Measurements from ENCODE around the gene RBMS3. TPM values are rescaled to one million over a fixed set of nuclear protein-coding genes. Genes with fewer than 3 reads are reported as not detected.
"Not testable (repeated sequence)": the region's sequence is repeated elsewhere in the genome, so short reads cannot be mapped to it uniquely, and the experiment has no call there.

RBMS3 gene
- total RNA-seq, 3 donors from 2014 or later = 0.81 to 1.9 (median 1.1) TPM

GRCh38 chr3:29639578-29640290 is 358.9 kb downstream of the RBMS3 start:
- H3K4me1 Mint-ChIP-seq (ENCODE audit: low read depth) = no peaks in the 10 kb centered on the region
- DNase-seq (no peak), ATAC-seq (no peak)
- H3K36me3 Mint-ChIP-seq (ENCODE audit: insufficient read depth) = no peaks in the 10 kb centered on the region
- H3K4me3 Mint-ChIP-seq = no peak overlapping the region
- no peaks in the 10 kb centered on the region for H3K9me3 Mint-ChIP-seq
- H3K27me3 Mint-ChIP-seq (ENCODE audit: low read depth) = no peaks in the 10 kb centered on the region

DNA sequence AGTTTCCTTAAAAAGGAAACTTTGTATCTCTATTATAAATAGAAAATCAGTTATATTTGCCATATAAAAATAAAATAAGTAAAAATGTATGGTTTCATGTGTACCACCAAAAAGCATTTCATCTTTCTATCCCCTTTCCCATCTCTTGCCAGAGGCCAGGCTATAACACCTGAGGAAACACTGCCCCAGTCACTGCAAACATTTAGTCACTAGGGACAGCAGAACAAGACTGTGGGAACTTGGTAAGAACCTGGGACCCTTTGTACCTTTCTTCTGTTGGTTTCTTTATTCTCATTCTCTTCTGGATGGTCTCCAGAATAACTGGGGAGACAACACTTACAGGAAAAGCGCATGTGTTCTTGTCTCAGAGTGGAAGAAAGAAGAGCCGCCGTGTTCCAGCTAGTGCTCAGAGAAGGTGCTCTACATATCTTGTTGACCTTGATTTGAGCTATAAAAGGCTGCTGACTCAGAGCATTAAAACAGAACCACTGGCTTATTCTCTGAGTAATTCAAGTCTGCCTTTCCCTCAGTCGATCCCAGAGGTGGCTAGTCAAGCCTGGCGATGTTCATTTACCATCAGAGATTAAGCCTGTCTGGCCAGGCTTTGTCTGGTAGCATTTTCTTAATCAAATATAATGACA is 361.6 kb downstream of the RBMS3 start:
- ATAC-seq = no peak
- no peaks in the 10 kb centered on the region for H3K27me3 Mint-ChIP-seq (ENCODE audit: low read depth)
- no peaks in the 10 kb centered on the region for H3K9me3 Mint-ChIP-seq
- no peaks in the 10 kb centered on the region for H3K36me3 Mint-ChIP-seq (ENCODE audit: insufficient read depth)
- no peaks in the 10 kb centered on the region for H3K4me1 Mint-ChIP-seq (ENCODE audit: low read depth)
- DNase-seq = no peak
- no peak overlapping the region for H3K4me3 Mint-ChIP-seq

DNA sequence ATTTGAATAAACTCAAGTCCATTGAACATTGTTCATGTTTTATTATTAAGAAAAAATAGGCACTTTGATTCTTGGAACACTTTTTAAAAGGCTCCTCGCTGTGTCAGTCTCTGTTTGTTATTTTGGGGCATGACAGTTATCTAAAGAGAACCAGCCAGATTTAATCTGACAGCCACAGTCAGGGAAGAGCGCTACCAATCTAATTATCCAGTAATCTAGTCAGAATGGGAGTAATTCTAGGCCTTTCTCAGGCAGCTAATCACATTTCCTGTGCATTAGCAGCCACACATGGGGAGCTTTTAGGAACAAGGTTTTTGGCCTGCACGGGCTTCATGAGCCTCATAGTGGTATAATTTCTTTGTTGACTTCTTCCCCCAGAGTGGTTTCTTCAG is 362.2 kb downstream of the RBMS3 start:
- Mint-ChIP-seq H3K4me3 (no peak overlapping the region), H3K9me3 (no peaks in the 10 kb centered on the region), H3K36me3 (ENCODE audit: insufficient read depth) (no peaks in the 10 kb centered on the region), H3K27me3 (ENCODE audit: low read depth) (no peaks in the 10 kb centered on the region), H3K4me1 (ENCODE audit: low read depth) (no peaks in the 10 kb centered on the region)
- DNase-seq = no peak
- ATAC-seq = no peak

DNA sequence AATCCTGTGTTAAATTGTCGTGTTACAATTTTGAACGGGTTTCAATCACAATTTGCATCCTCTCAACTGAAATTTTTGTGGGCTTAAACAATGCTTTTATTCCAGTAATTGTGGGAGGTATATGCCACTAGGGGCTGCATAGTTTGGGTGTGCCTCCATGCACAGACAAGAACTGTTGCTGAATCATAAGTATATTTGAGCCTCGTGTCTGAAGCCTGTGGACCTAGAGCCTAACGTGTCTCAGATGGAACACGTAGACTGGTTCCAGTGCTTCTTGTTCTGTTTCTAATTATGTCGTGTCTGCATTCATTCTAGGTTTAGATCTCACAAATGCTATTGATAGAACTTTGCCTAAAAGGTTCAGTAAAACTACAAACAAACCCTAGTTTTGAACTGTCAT is 363.4 kb downstream of the RBMS3 start:
- Mint-ChIP-seq H3K36me3 (ENCODE audit: insufficient read depth) (no peaks in the 10 kb centered on the region), H3K4me1 (ENCODE audit: low read depth) (no peaks in the 10 kb centered on the region), H3K9me3 (no peaks in the 10 kb centered on the region), H3K27me3 (ENCODE audit: low read depth) (no peaks in the 10 kb centered on the region), H3K4me3 (no peak overlapping the region)
- no peak for ATAC-seq
- no peak for DNase-seq

DNA sequence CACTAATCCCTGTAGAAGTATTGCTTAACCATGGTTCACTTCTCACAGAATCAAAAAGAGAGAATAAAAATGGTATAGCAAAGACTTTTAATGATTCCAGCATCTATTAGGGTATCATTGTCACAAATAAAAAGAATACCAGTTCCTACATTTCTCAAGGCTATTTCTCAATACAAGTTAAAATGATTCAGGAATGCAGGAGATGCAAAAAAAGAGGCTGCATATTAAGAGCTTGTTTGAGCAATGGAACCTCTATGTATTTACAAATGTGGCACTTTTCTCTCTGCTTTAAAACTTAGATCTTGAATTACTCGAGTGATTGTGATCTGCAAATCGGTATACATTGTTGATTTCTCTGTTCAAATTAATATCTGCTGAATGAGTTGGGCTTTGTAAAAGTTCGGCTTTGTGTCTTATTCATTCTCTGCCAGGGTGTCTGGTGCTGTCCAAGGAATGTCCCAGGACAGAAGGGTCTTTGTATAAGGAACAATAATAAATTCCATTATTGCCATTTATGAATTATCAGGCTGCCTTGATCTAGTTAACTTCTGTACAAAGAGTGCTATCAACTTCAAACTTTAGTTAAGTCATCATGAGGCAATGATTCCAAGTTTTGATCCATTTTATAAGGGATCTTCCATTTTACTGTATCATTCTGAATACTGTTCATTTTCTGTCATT is 364.2 kb downstream of the RBMS3 start:
- H3K9me3 Mint-ChIP-seq = no peaks in the 10 kb centered on the region
- H3K4me3 Mint-ChIP-seq = no peak overlapping the region
- H3K36me3 Mint-ChIP-seq (ENCODE audit: insufficient read depth) = no peaks in the 10 kb centered on the region
- H3K27me3 Mint-ChIP-seq (ENCODE audit: low read depth) = no peaks in the 10 kb centered on the region
- DNase-seq = no peak
- ATAC-seq = no peak
- H3K4me1 Mint-ChIP-seq (ENCODE audit: low read depth) = no peaks in the 10 kb centered on the region

DNA sequence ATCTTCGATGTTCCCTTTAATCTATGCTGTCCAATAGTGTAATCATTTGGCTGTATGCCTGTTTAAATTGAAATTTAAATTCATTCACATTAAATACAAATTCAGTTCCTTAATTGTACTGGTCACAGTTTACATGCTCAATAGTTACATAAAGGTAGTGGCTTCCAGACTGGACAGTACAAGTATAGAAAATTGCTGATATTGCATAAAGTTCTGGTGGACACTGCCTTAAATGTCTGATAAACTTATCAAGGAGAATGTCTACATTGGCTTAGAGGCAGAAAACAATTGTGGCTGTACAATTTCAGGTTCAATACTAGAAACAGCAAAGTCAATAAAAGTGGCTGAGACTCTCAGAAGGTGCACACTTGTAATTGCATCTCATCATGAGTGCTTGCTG is 365.2 kb downstream of the RBMS3 start:
- Mint-ChIP-seq H3K9me3 (no peaks in the 10 kb centered on the region), H3K27me3 (ENCODE audit: low read depth) (no peaks in the 10 kb centered on the region), H3K36me3 (ENCODE audit: insufficient read depth) (no peaks in the 10 kb centered on the region), H3K4me1 (ENCODE audit: low read depth) (no peaks in the 10 kb centered on the region), H3K4me3 (no peak overlapping the region)
- DNase-seq (no peak), ATAC-seq (no peak)

DNA sequence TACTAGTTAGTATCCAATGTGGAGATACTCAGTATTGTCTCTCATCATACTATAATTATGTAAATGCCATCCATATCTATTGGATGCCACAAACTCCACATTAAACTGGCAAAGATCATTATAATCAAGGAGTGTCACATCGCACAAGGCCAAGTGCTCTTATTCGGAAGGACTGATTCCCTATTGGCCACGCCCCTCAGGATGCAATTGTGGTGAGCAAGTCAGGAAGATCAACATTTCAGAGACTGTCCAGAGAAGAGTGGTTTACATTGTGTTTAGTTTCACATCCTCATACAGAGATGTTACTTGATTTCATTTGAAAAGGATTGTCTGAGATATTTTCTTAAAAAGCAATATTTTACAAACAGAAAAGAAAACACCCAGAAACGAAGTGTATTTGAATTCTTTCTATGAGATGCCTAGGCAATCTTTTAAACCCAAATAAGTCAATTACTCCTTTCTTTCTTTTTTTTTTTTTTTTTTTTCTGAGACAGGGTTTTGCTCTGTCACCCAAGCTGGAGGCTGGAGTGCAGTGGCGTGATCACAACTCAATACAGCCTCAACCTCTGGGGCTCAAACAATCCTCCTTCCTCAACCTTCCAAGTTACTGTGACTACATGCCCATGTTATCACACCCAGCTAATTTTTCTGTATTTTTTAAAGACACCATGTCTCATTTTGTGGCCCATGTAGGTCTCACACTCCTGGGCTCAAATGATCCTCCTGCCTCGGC is 369.1 kb downstream of the RBMS3 start:
- Mint-ChIP-seq H3K27me3 (ENCODE audit: low read depth) (no peaks in the 10 kb centered on the region), H3K4me3 (no peak overlapping the region), H3K4me1 (ENCODE audit: low read depth) (no peaks in the 10 kb centered on the region), H3K36me3 (ENCODE audit: insufficient read depth) (no peaks in the 10 kb centered on the region), H3K9me3 (no peaks in the 10 kb centered on the region)
- no peak for ATAC-seq
- no peak for DNase-seq

GRCh38 chr3:29653680-29654079 is 372.8 kb downstream of the RBMS3 start:
- DNase-seq (no peak), ATAC-seq (no peak)
- no peak overlapping the region for H3K4me3 Mint-ChIP-seq
- H3K4me1 Mint-ChIP-seq (ENCODE audit: low read depth) = no peaks in the 10 kb centered on the region
- no peaks in the 10 kb centered on the region for H3K27me3 Mint-ChIP-seq (ENCODE audit: low read depth)
- H3K9me3 Mint-ChIP-seq = no peaks in the 10 kb centered on the region
- H3K36me3 Mint-ChIP-seq (ENCODE audit: insufficient read depth) = no peaks in the 10 kb centered on the region

- no peak for ATAC-seq
- no peaks in the 10 kb centered on the region for H3K36me3 Mint-ChIP-seq (ENCODE audit: insufficient read depth)
- H3K4me3 Mint-ChIP-seq = no peak overlapping the region
- no peaks in the 10 kb centered on the region for H3K4me1 Mint-ChIP-seq (ENCODE audit: low read depth)
- H3K9me3 Mint-ChIP-seq = peaks cover 3% of the 10 kb centered on the region
- DNase-seq = no peak
- no peaks in the 10 kb centered on the region for H3K27me3 Mint-ChIP-seq (ENCODE audit: low read depth)
Observed at GRCh38 chr3:29655015-29655747, 374.3 kb downstream of the RBMS3 start.

DNA sequence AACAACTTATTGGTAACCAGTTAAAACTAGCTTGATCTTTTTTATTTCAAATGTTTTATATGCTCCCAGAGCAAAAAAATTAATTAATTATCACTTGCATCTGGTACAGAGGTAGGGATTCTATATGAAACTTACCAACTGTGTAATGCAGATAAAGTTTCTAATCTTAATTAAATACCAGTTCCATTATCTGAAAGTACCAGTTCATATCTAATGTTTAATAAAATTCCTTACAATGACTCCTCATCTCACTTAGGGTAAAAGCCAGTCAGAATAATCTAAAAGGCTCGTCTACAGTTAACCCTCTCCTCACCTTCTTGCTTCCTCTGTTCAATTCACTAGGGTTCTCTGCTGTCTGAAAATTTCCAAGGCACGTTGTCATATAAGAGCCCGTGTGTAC is 384.8 kb downstream of the RBMS3 start:
- Mint-ChIP-seq H3K4me1 (ENCODE audit: low read depth) (no peaks in the 10 kb centered on the region), H3K9me3 (no peaks in the 10 kb centered on the region), H3K4me3 (no peak overlapping the region), H3K36me3 (ENCODE audit: insufficient read depth) (no peaks in the 10 kb centered on the region), H3K27me3 (ENCODE audit: low read depth) (no peaks in the 10 kb centered on the region)
- ATAC-seq (no peak), DNase-seq (no peak)

DNA sequence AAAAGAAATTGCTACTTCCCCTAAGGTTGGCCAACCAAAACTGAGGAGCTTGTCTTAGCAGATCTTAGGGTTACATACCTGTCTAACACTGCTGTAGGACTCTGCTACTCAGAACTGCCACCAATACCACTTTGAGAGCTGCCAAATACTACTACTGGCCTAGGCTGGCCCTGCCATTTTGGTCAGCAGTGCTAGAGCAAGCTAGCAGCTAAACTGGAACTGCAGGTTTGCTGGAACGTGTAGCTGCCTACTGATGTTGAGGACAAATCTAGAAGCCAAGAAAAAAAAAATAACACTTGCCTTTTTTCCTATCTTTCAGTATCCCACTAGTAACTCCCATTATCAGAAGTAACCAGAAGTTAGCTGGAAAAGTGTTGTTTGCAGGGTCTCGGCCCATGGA is 387.4 kb downstream of the RBMS3 start:
- Mint-ChIP-seq H3K4me1 (ENCODE audit: low read depth) (no peaks in the 10 kb centered on the region), H3K9me3 (peaks cover 4% of the 10 kb centered on the region), H3K4me3 (no peak overlapping the region), H3K36me3 (ENCODE audit: insufficient read depth) (no peaks in the 10 kb centered on the region), H3K27me3 (ENCODE audit: low read depth) (no peaks in the 10 kb centered on the region)
- no peak for DNase-seq
- no peak for ATAC-seq

GRCh38 chr3:29668728-29669127 is 387.9 kb downstream of the RBMS3 start:
- no peaks in the 10 kb centered on the region for H3K36me3 Mint-ChIP-seq (ENCODE audit: insufficient read depth)
- no peaks in the 10 kb centered on the region for H3K27me3 Mint-ChIP-seq (ENCODE audit: low read depth)
- no peak for DNase-seq
- H3K4me1 Mint-ChIP-seq (ENCODE audit: low read depth) = no peaks in the 10 kb centered on the region
- peaks cover 4% of the 10 kb centered on the region for H3K9me3 Mint-ChIP-seq
- no peak for ATAC-seq
- H3K4me3 Mint-ChIP-seq = no peak overlapping the region

DNA sequence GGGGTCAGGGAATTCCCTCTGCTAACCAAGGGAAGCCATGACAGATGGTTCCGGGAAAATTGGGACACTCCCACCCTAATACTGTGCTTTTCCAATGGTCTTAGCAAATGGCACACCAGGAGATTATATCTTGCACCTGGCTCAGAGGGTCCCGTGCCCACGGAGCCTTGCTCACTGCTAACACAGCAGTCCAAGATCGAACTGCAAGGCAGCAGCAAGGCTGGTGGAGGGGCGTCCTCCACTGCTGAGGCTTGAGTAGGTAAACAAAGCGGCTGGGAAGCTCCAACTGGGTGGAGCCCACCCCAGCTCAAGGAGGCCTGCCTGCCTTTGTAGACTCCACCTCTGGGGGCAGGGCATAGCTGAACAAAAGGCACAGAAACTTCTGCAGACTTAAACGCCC is 389.6 kb downstream of the RBMS3 start:
- not testable (repeated sequence) for ATAC-seq; H3K27me3 Mint-ChIP-seq (ENCODE audit: low read depth); DNase-seq; H3K4me3 Mint-ChIP-seq; H3K36me3 Mint-ChIP-seq (ENCODE audit: insufficient read depth); H3K4me1 Mint-ChIP-seq (ENCODE audit: low read depth); H3K9me3 Mint-ChIP-seq

- Mint-ChIP-seq H3K4me3 (no peak overlapping the region), H3K4me1 (ENCODE audit: low read depth) (no peaks in the 10 kb centered on the region), H3K36me3 (ENCODE audit: insufficient read depth) (no peaks in the 10 kb centered on the region), H3K9me3 (peaks cover 4% of the 10 kb centered on the region), H3K27me3 (ENCODE audit: low read depth) (no peaks in the 10 kb centered on the region)
- no peak for ATAC-seq
- DNase-seq = no peak
Observed at GRCh38 chr3:29677421-29677820, 396.6 kb downstream of the RBMS3 start.

Measured in activated T-cell treated with anti-CD3 and anti-CD28 coated beads, Interleukin-2, amount 50 U/mL, for 4 hours (primary cell).